NCI-H2196 treated with DMSO at 0.1 percent for 48 hours (cell line): ENCODE results near the gene ETV2.
"Not testable (repeated sequence)": the region's sequence is repeated elsewhere in the genome, so short reads cannot be mapped to it uniquely, and the experiment has no call there.

ENCODE experiments used
- DNase-seq: peaks from one replicate; lab custom pipeline; 2025; ENCODE audit not compliant: unreplicated experiment; lab: John Stamatoyannopoulos, UW

ETV2 gene

GRCh38 chr19:35628264-35628564, 13.3 kb upstream of the ETV2 start:
- DNase-seq = no peak

- DNase-seq = peak; percentile 96
These were observed 12.8 kb upstream of the ETV2 start, which contains the start of gene RBM42 for GRCh38 chr19:35628565-35629331. TSS of gene RBM42 (plus strand) at chr19:35629036. CDS start at chr19:35629154, 118 bp downstream.

GRCh38 chr19:35629332-35629633, 12.3 kb upstream of the ETV2 start:
- DNase-seq = no peak

GRCh38 chr19:35633727-35634440, 7.7 kb upstream of the ETV2 start:
- no peak for DNase-seq

GRCh38 chr19:35636651-35637050, 4.9 kb upstream of the ETV2 start:
- DNase-seq = no peak

GRCh38 chr19:35637165-35637564, 4.4 kb upstream of the ETV2 start:
- DNase-seq = no peak

GRCh38 chr19:35639321-35639639, 2.3 kb upstream of the ETV2 start:
- no peak for DNase-seq

- DNase-seq = no peak
These were observed 1.7 kb upstream of the ETV2 start for GRCh38 chr19:35639863-35640262.

GRCh38 chr19:35642312-35642711, 767 bp downstream of the ETV2 start:
- no peak for DNase-seq

- no peak for DNase-seq
These were observed 1.3 kb downstream of the ETV2 start for GRCh38 chr19:35642798-35643254.

GRCh38 chr19:35643255-35644205, 2.0 kb downstream of the ETV2 start:
- peak; percentile 80 for DNase-seq

GRCh38 chr19:35644206-35644986, 2.9 kb downstream of the ETV2 start:
- DNase-seq = peak; percentile 97

GRCh38 chr19:35644987-35645679, 3.6 kb downstream of the ETV2 start:
- peak; percentile 61 for DNase-seq

GRCh38 chr19:35645680-35646511, 4.4 kb downstream of the ETV2 start:
- DNase-seq = no peak

- DNase-seq = peak; percentile 97
These were observed 6.7 kb downstream of the ETV2 start, which contains the start of gene COX6B1 for GRCh38 chr19:35648017-35648961. TSS of gene COX6B1 (plus strand) at chr19:35648323. CDS start at chr19:35651244, 2,921 bp downstream.

GRCh38 chr19:35650581-35650980, 9.0 kb downstream of the ETV2 start:
- DNase-seq = no peak

GRCh38 chr19:35654828-35655227, 13.3 kb downstream of the ETV2 start:
- not testable (repeated sequence) for DNase-seq

- no peak for DNase-seq
These were observed 14.1 kb downstream of the ETV2 start for GRCh38 chr19:35655600-35655999.
